Thyroid gland (tissue), 4 donors: ENCODE data around the gene PALLD.

Source experiments
- POLR2A ChIP-seq, 2 donors: fragments of 450-650 bp; IDR thresholded peaks; one replicate each; pipeline ENCODE4 v1.6.1; 2017; ENCODE audit warnings: antibody characterized with exemption in 2 of 2, mild to moderate bottlenecking in 2 of 2, moderate library complexity in 1 of 2
- TF ChIP-seq, protein P1 (sequence below), 6 experiments: fragments of 200-600 bp in 3 of 6; fragments of 450-650 bp in 3 of 6; sonication (generic) in 3 of 6; IDR thresholded peaks; one replicate each; pipeline ENCODE4 v1.5.1; 2016 to 2019; ENCODE audit warnings: antibody characterized with exemption in 6 of 6, mild to moderate bottlenecking in 2 of 6, inconsistent platforms in 1 of 6, moderate library complexity in 1 of 6

DNA sequence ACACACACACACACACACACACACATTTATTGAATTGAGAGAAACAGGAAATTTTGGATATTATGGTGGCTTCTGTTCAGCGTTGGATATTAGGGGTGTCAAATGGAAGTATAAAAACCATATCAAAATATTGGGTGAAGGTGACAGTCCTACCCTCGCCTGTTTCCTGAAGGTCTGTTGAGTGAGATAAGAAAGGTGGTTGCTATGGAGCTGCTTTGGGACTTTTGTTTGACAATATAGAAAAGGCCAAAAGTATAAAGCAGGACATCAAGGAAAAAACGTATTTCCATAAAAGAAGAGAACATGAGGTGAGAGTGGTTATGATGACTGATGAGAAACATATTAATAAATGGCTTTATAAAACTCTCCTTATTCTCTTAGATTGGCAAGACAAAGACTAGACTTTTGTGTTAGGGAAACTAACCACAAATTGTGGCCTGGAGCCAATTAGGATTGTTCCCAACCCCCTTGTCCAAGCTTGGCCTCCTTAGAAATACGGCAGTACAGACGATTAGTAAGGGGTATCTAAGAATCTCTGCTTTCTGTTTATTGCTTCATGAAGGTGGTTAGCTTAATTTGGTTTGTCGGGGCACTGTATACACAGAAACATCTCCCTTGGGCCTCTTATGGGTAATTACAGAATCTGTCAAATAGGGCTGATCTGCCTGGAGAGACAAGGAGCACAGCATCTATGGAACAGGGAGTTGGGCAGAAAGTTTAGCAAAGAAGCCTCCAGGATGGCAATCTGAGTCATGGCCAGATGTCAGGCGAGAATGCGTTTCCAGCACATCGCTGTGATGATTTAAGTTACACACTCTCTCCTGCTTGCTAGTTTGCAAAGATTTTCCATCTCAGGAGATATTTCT is 315.2 kb downstream of the PALLD start:
- no peak for TF ChIP-seq POLR2A (IDR thresholded peaks at IDR 0.05)
- TF ChIP-seq, protein P1, sequence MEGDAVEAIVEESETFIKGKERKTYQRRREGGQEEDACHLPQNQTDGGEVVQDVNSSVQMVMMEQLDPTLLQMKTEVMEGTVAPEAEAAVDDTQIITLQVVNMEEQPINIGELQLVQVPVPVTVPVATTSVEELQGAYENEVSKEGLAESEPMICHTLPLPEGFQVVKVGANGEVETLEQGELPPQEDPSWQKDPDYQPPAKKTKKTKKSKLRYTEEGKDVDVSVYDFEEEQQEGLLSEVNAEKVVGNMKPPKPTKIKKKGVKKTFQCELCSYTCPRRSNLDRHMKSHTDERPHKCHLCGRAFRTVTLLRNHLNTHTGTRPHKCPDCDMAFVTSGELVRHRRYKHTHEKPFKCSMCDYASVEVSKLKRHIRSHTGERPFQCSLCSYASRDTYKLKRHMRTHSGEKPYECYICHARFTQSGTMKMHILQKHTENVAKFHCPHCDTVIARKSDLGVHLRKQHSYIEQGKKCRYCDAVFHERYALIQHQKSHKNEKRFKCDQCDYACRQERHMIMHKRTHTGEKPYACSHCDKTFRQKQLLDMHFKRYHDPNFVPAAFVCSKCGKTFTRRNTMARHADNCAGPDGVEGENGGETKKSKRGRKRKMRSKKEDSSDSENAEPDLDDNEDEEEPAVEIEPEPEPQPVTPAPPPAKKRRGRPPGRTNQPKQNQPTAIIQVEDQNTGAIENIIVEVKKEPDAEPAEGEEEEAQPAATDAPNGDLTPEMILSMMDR (IDR thresholded peaks at IDR 0.05): no peak
